Esophagus muscularis mucosa (tissue), 4 donors: ENCODE measurements around the gene NID2. TPM values are rescaled to one million over a fixed set of nuclear protein-coding genes. Genes with fewer than 3 reads are reported as not detected.

Experiments
- DNase-seq: peaks from one replicate; pipeline ENCODE4 v3.0.0-alpha.2; 2017; ENCODE audit errors: extremely low spot score
- H3K27ac ChIP-seq, 4 donors: fragments of 200-600 bp; sonication (generic); replicated peaks in 1 of 4; 1 replicate in 3 of 4; 2 replicates in 1 of 4; pipeline ENCODE4 v1.5.1; 2016 to 2019; ENCODE audit warnings: mild to moderate bottlenecking in 1 of 4
- H3K27me3 ChIP-seq, 4 donors: fragments of 200-600 bp; sonication (generic); one replicate each; pipeline versions ENCODE4 v1.5.1 to v1.6.0; 2016 to 2019
- H3K36me3 ChIP-seq, 4 donors: fragments of 200-600 bp; sonication (generic); one replicate each; pipeline ENCODE4 v1.5.1; 2016 to 2019
- H3K4me1 ChIP-seq, 4 donors: fragments of 200-600 bp; sonication (generic); one replicate each; pipeline ENCODE4 v1.5.1; 2016 to 2019
- H3K4me3 ChIP-seq, 4 donors: fragments of 200-600 bp; sonication (generic); 1 replicate in 2 of 4; 2 replicates in 2 of 4; pipeline ENCODE4 v1.5.1; 2016 to 2019; ENCODE audit warnings: mild to moderate bottlenecking in 4 of 4, moderate library complexity in 1 of 4
- H3K9me3 ChIP-seq, 4 donors: fragments of 200-600 bp; sonication (generic); 1 replicate in 3 of 4; 2 replicates in 1 of 4; pipeline ENCODE4 v1.5.1; 2016 to 2019
- CTCF ChIP-seq, 3 experiments: fragments of 200-600 bp in 2 of 3; fragments of 450-650 bp in 1 of 3; sonication (generic) in 2 of 3; IDR thresholded peaks; one replicate each; pipeline ENCODE4 v1.5.1; 2017 to 2019; ENCODE audit warnings: antibody characterized with exemption in 3 of 3, mild to moderate bottlenecking in 2 of 3, moderate library complexity in 1 of 3
- EP300 ChIP-seq: sonication (generic); formaldehyde crosslinking; IDR thresholded peaks from one replicate; pipeline ENCODE4 v1.6.1; 2017; ENCODE audit warnings: antibody characterized with exemption
- POLR2A ChIP-seq: fragments of 450-650 bp; IDR thresholded peaks from one replicate; pipeline ENCODE4 v1.6.1; 2017; ENCODE audit warnings: antibody characterized with exemption, moderate library complexity, mild to moderate bottlenecking, low read depth
- POLR2AphosphoS5 ChIP-seq, 2 donors: sonication (generic); formaldehyde crosslinking; IDR thresholded peaks; one replicate each; pipeline ENCODE4 v1.6.1; 2017; ENCODE audit warnings: antibody characterized with exemption in 2 of 2
- WGBS: methylation state at CpG from one replicate; pipeline ENCODE4 v1.1.5; 2018; 5-methylcytosine and 5-hydroxymethylcytosine counted together
- intact Hi-C: fragments of 100-400 bp; cut with DNase I; formaldehyde crosslinking; loops from one replicate; pipeline ENCODE4 v1.15.1; 2023
- total RNA-seq, 4 donors: library from RNA; depleted of rRNA; stranded (reverse); fragments of >200 nt; gene quantifications; one replicate each; pipeline versions ENCODE4 v1.1.0 to v1.2.1, GENCODE V29; 2016

The NID2 gene
- total RNA-seq, 4 donors from 2014 or later, result 40.4 to 77.2 (median 57.5) TPM

DNA sequence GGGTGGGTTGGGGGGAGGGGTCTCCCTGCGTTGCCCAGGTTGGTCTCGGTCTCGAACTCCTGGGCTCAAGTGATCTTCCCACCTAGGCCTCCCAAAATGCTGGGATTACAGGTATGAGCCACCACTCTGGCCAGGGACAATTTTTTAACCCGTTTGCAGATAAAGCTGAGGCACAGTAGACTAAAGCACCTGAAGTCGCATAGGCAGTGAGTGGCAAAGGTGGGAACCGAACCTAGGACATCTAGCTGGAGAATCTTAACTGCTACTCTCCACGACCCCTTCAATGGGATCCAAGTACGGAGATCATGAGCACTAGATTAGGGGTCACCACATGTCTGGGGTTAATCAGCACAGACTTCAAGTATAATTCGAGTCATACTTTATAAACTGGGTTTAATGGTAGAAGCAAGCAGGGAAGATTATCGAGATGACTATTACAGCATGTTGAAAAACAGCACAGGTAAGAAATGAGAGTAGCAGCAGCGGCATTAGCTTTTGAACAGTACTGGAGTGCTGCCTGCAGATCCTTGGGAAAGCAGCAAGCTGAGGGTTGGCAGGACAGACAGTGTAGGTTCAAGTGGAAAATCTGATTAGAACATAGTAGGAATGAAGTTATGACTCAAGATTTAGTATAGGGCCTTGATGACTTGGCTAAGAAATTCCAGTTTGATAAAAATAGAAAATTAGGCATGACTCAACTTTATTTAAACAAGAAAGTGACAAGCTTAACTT, 23.9 kb downstream of the NID2 start:
- WGBS, result 59% methylated on average over 10 of the region's 11 CpGs
- peak; percentile 57 to 87 for TF ChIP-seq POLR2AphosphoS5 (IDR thresholded peaks at IDR 0.05)
- no peak for TF ChIP-seq CTCF (IDR thresholded peaks at IDR 0.05)
- H3K4me3 ChIP-seq, result no peak overlapping the region
- DNase-seq, result peak; percentile 72
- H3K4me1 ChIP-seq, result peaks cover 70 to 87% (median 81%) of the 10 kb centered on the region in 4 donors
- peaks cover 11 to 22% (median 20%) of the 10 kb centered on the region in 4 donors for H3K36me3 ChIP-seq
- no peaks in the 10 kb centered on the region for H3K27me3 ChIP-seq
- H3K9me3 ChIP-seq, result no peaks in the 10 kb centered on the region
- intact Hi-C loops, result no loop called here
- peak overlapping the region; percentile 82 to 92 (median 84) for H3K27ac ChIP-seq

DNA sequence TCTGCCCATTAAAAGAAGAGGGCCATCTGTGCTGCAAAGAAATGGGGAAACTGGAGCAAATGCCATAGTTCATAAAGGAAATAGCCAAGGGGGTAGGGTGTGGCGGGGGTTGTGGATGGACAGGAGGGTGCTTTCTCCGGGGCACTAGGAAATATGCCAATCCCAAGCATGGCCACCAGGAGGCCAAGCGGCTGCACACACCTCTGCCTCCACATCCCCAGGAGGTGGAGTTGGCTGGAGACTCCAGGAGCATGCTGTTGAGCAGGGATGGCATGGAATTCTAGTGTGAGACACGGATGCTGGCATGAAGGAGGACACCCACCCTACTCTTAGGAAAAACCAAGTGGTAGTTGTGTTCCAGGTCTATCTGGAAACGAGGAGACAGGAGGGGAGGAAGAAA, 25.2 kb downstream of the NID2 start:
- peaks cover 11 to 34% (median 33%) of the 10 kb centered on the region in 4 donors for H3K36me3 ChIP-seq
- no peaks in the 10 kb centered on the region for H3K27me3 ChIP-seq
- peak; percentile 89 for DNase-seq
- no peak overlapping the region for H3K4me3 ChIP-seq
- peak overlapping the region; percentile 32 to 92 (median 83) for H3K27ac ChIP-seq
- WGBS, result 47% methylated on average over 5 of the region's 5 CpGs
- TF ChIP-seq POLR2A, result no peak
- TF ChIP-seq CTCF (IDR thresholded peaks at IDR 0.05), result peak; percentile 40 to 65 (median 45)
- intact Hi-C loops, result no loop called here
- no peaks in the 10 kb centered on the region for H3K9me3 ChIP-seq
- H3K4me1 ChIP-seq, result peaks cover 57 to 74% (median 68%) of the 10 kb centered on the region in 4 donors

DNA sequence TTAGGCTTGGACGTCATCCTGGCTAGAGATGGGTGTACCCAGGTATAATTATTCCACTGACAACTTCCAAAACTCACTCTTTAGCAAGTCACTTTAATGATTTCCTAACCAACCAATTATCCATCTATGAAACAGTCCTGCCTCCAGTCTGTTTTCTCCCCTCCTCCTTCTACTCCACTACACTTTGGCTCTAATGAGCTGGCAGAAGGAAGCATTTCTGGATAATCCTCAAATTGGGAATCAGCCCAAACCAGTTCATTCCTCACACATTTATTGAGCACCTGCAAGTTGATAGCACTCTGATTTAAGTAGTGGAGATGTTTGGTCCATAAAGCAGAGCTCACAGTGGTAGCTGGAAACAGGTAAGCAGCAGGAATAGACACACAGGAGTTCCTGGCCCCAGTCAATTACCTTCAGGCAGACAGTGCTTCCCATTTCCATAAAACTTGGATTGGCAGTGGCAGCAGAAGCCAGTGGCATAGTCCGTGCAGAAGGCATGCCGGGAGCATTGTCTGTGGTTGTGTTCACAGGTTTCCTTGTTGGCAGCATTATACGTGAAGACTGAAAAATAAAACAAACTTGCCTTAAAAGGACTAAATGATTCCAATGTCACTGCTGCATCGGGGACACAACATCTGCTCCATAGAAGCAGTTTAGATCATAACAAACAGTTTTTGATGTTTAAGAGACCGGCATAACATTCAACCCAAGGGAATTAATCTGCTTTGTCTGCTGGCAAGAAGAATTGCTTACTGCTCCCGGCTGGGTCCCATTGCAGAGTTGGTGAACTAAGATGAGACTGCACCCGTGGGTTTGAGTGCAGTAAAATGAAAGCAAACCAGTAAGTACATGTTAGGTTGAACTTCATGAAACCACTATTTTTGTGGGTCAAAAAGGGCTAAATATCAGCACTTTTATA, 26.2 kb downstream of the NID2 start:
- Histone ChIP-seq H3K4me3 (peak overlapping the region in 3 of 4 donors; percentile 2 to 15 (median 5)), H3K36me3 (peaks cover 11 to 44% (median 43%) of the 10 kb centered on the region in 4 donors), H3K9me3 (no peaks in the 10 kb centered on the region), H3K4me1 (peaks cover 46 to 63% (median 58%) of the 10 kb centered on the region in 4 donors), H3K27ac (peak overlapping the region; percentile 32 to 92 (median 83)), H3K27me3 (no peaks in the 10 kb centered on the region)
- intact Hi-C loops, result no loop called here
- DNase-seq, result peak; percentile 62
- 23% methylated on average over 8 of the region's 8 CpGs for WGBS
- TF ChIP-seq CTCF (IDR thresholded peaks at IDR 0.05) (no peak), POLR2AphosphoS5 (IDR thresholded peaks at IDR 0.05) (no peak), EP300 (no peak), POLR2A (no peak)

GRCh38 chr14:52040598-52040997, 28.3 kb downstream of the NID2 start:
- Histone ChIP-seq H3K4me3 (no peak overlapping the region), H3K27ac (no peak overlapping the region), H3K36me3 (peaks cover 11 to 63% (median 61%) of the 10 kb centered on the region in 4 donors), H3K27me3 (no peaks in the 10 kb centered on the region), H3K4me1 (peaks cover 26 to 43% (median 38%) of the 10 kb centered on the region in 4 donors), H3K9me3 (no peaks in the 10 kb centered on the region)
- intact Hi-C loops, result no loop called here
- peak; percentile 53 for DNase-seq
- WGBS, result 94% methylated on average over 7 of the region's 7 CpGs
- TF ChIP-seq POLR2A, result no peak
- no peak for TF ChIP-seq EP300
- TF ChIP-seq POLR2AphosphoS5 (IDR thresholded peaks at IDR 0.05), result no peak
- no peak for TF ChIP-seq CTCF (IDR thresholded peaks at IDR 0.05)
